Measurements from ENCODE around the gene URI1. TPM values are rescaled to one million over a fixed set of nuclear protein-coding genes. Genes with fewer than 3 reads are reported as not detected.

The URI1 gene
- total RNA-seq, 1 donor from 2014 or later, result 58.4 TPM

DNA sequence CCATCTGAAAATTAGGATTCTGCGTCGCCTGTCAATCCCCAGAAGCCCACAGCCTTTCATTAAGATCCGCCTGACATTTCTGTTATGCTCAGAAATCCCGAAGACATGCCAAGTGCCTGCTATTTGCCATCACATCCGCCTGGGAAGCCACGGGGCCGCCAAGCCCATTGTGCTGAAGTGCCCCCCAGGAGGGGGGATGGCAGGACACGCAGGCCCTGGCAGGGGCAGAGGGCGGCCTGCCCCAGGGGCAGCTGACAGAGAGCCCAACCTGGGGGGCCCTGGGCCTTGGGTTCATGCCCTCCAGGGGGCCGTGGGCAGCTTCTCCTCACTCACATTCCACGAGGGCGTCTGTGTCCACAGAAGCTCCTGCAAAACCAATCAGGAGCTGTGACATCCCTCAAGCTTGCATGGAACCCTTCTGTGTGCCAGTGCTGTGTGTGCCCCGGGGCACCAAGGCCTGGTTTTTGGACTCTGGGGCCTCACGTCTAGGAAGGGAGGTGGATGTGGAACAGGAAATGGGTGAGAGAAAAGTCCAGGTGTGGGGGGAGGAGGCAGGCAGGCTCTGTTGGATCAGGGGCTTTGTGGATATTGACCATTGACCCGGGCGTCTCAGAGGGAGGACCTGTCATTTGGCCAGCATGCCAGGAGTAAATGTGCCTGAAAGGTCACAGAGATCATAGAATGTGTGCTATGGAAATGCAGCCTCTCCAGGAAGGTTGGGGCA is 122.9 kb downstream of the URI1 start:
- TF ChIP-seq, protein P1, sequence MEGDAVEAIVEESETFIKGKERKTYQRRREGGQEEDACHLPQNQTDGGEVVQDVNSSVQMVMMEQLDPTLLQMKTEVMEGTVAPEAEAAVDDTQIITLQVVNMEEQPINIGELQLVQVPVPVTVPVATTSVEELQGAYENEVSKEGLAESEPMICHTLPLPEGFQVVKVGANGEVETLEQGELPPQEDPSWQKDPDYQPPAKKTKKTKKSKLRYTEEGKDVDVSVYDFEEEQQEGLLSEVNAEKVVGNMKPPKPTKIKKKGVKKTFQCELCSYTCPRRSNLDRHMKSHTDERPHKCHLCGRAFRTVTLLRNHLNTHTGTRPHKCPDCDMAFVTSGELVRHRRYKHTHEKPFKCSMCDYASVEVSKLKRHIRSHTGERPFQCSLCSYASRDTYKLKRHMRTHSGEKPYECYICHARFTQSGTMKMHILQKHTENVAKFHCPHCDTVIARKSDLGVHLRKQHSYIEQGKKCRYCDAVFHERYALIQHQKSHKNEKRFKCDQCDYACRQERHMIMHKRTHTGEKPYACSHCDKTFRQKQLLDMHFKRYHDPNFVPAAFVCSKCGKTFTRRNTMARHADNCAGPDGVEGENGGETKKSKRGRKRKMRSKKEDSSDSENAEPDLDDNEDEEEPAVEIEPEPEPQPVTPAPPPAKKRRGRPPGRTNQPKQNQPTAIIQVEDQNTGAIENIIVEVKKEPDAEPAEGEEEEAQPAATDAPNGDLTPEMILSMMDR (IDR thresholded peaks at IDR 0.05; ENCODE audit: unreplicated experiment), result no peak
- peaks cover 11% of the 10 kb centered on the region for H3K27me3 Mint-ChIP-seq
- DNase-seq (ENCODE audit: low spot score, unreplicated experiment), result no peak
- H3K4me3 Mint-ChIP-seq (ENCODE audit: low read depth), result no peak overlapping the region
- H3K9me3 Mint-ChIP-seq (ENCODE audit: low read depth), result peaks cover 5% of the 10 kb centered on the region
- peaks cover 9% of the 10 kb centered on the region for H3K4me1 Mint-ChIP-seq (ENCODE audit: low read depth)
- H3K36me3 Mint-ChIP-seq (ENCODE audit: insufficient read depth), result no peaks in the 10 kb centered on the region
- H3K27ac Mint-ChIP-seq, result no peak overlapping the region

DNA sequence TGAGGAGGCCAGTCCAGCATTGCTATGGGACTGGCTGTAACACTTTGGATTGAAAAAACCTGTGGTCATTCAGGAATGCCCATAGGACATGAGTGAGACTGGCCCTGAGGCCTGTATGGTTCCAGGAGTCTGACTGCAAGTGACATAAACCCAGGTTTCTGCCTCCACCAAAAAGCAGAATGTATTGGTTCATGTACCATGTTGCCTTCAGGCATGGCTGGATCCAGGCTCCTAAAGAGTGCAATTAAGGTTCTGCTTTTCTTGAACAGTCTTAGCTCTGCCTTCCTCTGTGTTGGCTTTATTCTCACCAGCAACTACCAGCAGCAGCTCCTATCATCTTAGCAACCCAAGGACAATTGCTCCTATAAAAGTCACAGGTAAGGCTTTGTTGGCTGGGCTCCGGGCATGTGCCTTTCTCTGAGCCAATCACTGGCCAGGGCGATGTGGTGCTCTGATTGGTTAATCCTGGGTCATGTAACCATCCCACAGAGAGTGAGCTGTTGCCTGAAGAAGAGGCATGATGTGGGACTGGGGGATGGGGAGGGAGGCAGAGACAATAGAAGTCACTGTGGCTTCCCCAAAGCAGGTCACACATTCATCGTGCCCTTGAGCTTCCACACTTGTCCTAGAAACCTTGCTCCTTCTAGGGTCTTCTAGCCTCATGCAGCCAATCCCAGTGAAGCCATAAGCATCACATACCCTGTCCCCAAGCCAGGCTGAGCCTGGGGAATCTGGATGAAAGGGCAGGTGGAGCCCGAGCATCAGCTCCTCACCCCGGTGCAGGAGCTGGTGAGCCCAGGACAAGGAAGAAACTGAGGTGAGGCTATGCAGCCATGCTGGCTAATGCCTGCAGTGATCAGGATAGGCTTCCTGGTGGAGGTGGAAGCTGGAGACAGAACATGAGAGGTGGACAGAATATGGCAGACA is 123.9 kb downstream of the URI1 start:
- peaks cover 11% of the 10 kb centered on the region for H3K27me3 Mint-ChIP-seq
- H3K27ac Mint-ChIP-seq, result no peak overlapping the region
- H3K4me3 Mint-ChIP-seq (ENCODE audit: low read depth), result no peak overlapping the region
- TF ChIP-seq, protein P1 (IDR thresholded peaks at IDR 0.05; ENCODE audit: unreplicated experiment), result no peak
- H3K4me1 Mint-ChIP-seq (ENCODE audit: low read depth), result peaks cover 11% of the 10 kb centered on the region
- DNase-seq (ENCODE audit: low spot score, unreplicated experiment), result no peak
- H3K36me3 Mint-ChIP-seq (ENCODE audit: insufficient read depth), result no peaks in the 10 kb centered on the region
- peaks cover 5% of the 10 kb centered on the region for H3K9me3 Mint-ChIP-seq (ENCODE audit: low read depth)

Other genes with a start within 250 kb of the URI1 start
- 35.2 and 37.6 TPM in 2 replicates for gene C19orf12, start 227.0 kb upstream of the URI1 start, total RNA-seq
- 16.5 and 18.4 TPM in 2 replicates for gene CCNE1, start 130.2 kb upstream of the URI1 start, total RNA-seq